SU-DHL-6 (cell line): ENCODE results near the gene HOXB5.

Source experiments
- EZH2phosphoT487 ChIP-seq: fragments of 200-600 bp; sonication (generic), shearing (Covaris generic); conservative IDR thresholded peaks from 2 replicates; pipeline ENCODE4 v1.6.1; 2018; ENCODE audit warnings: mild to moderate bottlenecking, antibody characterized with exemption, low read length, moderate library complexity, mixed read lengths
- TF ChIP-seq, protein P1 (sequence below): fragments of 200-600 bp; sonication (generic); IDR thresholded peaks from one replicate; pipeline ENCODE4 v1.5.1; 2017; ENCODE audit warnings: antibody characterized with exemption, mild to moderate bottlenecking, low read length, moderate library complexity; ENCODE audit not compliant: insufficient read depth, poor library complexity, severe bottlenecking

DNA sequence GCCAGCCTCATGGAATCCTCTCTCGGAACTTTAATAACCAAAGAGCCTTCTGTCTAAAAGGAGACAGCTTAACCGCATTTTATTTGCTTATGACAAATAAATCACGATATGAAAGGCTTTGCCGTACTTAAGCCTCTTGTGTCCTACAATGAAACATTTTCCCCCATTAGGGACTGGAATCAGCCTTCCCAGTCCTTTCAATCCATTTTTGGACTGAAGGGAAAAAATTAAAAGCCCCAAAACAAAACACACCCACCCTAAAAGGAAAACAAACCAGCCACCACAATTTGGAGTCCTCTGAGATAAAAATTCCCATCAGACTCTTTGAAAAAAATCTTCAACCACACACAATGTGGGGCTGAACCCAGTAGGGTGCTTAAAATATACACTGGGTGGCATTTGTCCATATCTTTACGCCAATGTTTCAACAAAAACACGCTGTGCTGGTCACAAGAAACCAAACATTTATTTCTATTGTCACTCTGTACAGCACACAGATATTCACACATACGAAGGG is 18.5 kb downstream of the HOXB5 start:
- TF ChIP-seq, protein P1, sequence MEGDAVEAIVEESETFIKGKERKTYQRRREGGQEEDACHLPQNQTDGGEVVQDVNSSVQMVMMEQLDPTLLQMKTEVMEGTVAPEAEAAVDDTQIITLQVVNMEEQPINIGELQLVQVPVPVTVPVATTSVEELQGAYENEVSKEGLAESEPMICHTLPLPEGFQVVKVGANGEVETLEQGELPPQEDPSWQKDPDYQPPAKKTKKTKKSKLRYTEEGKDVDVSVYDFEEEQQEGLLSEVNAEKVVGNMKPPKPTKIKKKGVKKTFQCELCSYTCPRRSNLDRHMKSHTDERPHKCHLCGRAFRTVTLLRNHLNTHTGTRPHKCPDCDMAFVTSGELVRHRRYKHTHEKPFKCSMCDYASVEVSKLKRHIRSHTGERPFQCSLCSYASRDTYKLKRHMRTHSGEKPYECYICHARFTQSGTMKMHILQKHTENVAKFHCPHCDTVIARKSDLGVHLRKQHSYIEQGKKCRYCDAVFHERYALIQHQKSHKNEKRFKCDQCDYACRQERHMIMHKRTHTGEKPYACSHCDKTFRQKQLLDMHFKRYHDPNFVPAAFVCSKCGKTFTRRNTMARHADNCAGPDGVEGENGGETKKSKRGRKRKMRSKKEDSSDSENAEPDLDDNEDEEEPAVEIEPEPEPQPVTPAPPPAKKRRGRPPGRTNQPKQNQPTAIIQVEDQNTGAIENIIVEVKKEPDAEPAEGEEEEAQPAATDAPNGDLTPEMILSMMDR: no peak
- no peak for TF ChIP-seq EZH2phosphoT487
